PC-9 (cell line): ENCODE results near the gene FIG4. TPM values are rescaled to one million over a fixed set of nuclear protein-coding genes. Genes with fewer than 3 reads are reported as not detected.

ENCODE experiments used
- BruUV-seq: library from RNA; stranded (reverse); fragments of 400-500 nt; replicated peaks from 2 replicates; lab custom pipeline; 2021; lab: Mats Ljungman, UMichigan
- CTCF ChIA-PET: fragments of 300-600 bp; sonication (Branson Sonifier 250); formaldehyde crosslinking; loops from one replicate; lab custom pipeline; 2022; ENCODE audit warnings: antibody characterized with exemption; lab: Charles Lee
- POLR2A ChIA-PET: fragments of 300-600 bp; sonication (Branson Sonifier 250); formaldehyde crosslinking; loops from one replicate; lab custom pipeline; 2022; ENCODE audit warnings: antibody characterized with exemption; ENCODE audit not compliant: unreplicated experiment; lab: Charles Lee
- DNase-seq, 2 experiments: peaks; one replicate each; pipeline versions ENCODE4 v3.0.0 to v3.0.0-alpha.2; 2015 to 2022; ENCODE audit warnings: mixed read lengths in 1 of 2
- H2AFZ ChIP-seq: fragments of 200-600 bp; sonication (generic); 2 replicates; pipeline ENCODE4 v1.8.1; 2017; ENCODE audit warnings: antibody characterized with exemption
- H3F3A ChIP-seq: fragments of 200-600 bp; sonication (generic); 2 replicates; pipeline ENCODE4 v1.8.1; 2017; ENCODE audit warnings: antibody characterized with exemption, mild to moderate bottlenecking, low read depth; ENCODE audit not compliant: insufficient read depth
- H3K27ac ChIP-seq: fragments of 200-600 bp; sonication (generic); 2 replicates; pipeline ENCODE4 v1.6.1; 2016; ENCODE audit warnings: mixed run types
- H3K27me3 ChIP-seq: fragments of 200-600 bp; sonication (generic); 2 replicates; pipeline ENCODE4 v1.6.1; 2016; ENCODE audit warnings: low read depth, mixed run types; ENCODE audit not compliant: insufficient read depth
- H3K36me3 ChIP-seq: fragments of 200-600 bp; sonication (generic); 2 replicates; pipeline ENCODE4 v1.6.1; 2016; ENCODE audit warnings: low read depth, mixed run types
- H3K4me1 ChIP-seq: fragments of 200-600 bp; sonication (generic); replicated peaks from 2 replicates; pipeline ENCODE4 v1.6.1; 2016; ENCODE audit warnings: mixed run types; ENCODE audit not compliant: insufficient read depth
- H3K4me2 ChIP-seq: fragments of 200-600 bp; sonication (generic); 2 replicates; pipeline ENCODE4 v1.6.1; 2017; ENCODE audit warnings: mixed run types
- H3K4me3 ChIP-seq: fragments of 200-600 bp; sonication (generic); 2 replicates; pipeline ENCODE4 v1.6.1; 2016; ENCODE audit warnings: mixed run types
- H3K79me2 ChIP-seq: fragments of 200-600 bp; sonication (generic); 2 replicates; pipeline ENCODE4 v1.6.1; 2017; ENCODE audit warnings: low read depth, mixed run types
- H3K9me2 ChIP-seq: fragments of 200-600 bp; sonication (generic); 2 replicates; pipeline ENCODE4 v1.8.1; 2017; ENCODE audit warnings: mild to moderate bottlenecking; ENCODE audit not compliant: insufficient read depth
- H3K9me3 ChIP-seq: fragments of 200-600 bp; sonication (generic); 2 replicates; pipeline ENCODE4 v1.8.1; 2016; ENCODE audit warnings: low read depth; ENCODE audit not compliant: insufficient read depth
- H4K20me1 ChIP-seq: fragments of 200-600 bp; sonication (generic); 2 replicates; pipeline ENCODE4 v1.8.1; 2017; ENCODE audit not compliant: insufficient read depth
- CTCF ChIP-seq: fragments of 200-600 bp; sonication (generic); conservative IDR thresholded peaks from 2 replicates; pipeline ENCODE4 v1.6.1; 2017; ENCODE audit warnings: mixed run types, antibody characterized with exemption, mild to moderate bottlenecking, moderate library complexity
- EZH2 ChIP-seq: fragments of 200-600 bp; sonication (generic); IDR thresholded peaks from 2 replicates; pipeline ENCODE4 v1.8.0; 2017; ENCODE audit warnings: antibody characterized with exemption, low read depth
- intact Hi-C: fragments of 100-400 bp; cut with micrococcal nuclease; formaldehyde crosslinking; loops from one replicate; pipeline ENCODE4 v1.10.0; 2022; ENCODE audit not compliant: unreplicated experiment
- total RNA-seq: library from RNA; stranded (reverse); gene quantifications from 2 replicates; pipeline ENCODE4 v1.2.3, GENCODE V29; 2021

FIG4 gene
- total RNA-seq, 1 experiment from 2014 or later = 16.5 TPM

- Histone ChIP-seq H3K36me3 (no peaks in the 10 kb centered on the region), H3K9me3 (no peaks in the 10 kb centered on the region), H3K4me1 (no peaks in the 10 kb centered on the region), H3F3A (no peaks in the 10 kb centered on the region), H3K4me2 (no peak overlapping the region), H3K9me2 (no peaks in the 10 kb centered on the region), H3K27me3 (no peaks in the 10 kb centered on the region), H3K4me3 (no peak overlapping the region), H3K79me2 (no peaks in the 10 kb centered on the region), H3K27ac (no peak overlapping the region), H4K20me1 (no peaks in the 10 kb centered on the region), H2AFZ (no peak overlapping the region)
- BruUV-seq = no TSS peak
- intact Hi-C loops = no loop called here
- no peak for DNase-seq
- no peak for TF ChIP-seq CTCF
- TF ChIP-seq EZH2 = no peak
- POLR2A ChIA-PET = interaction anchor here (0.7 kb wide), 1 partner anchor 159 kb away, joined by 7 read pairs; no protein-coding TSS in a partner anchor
- CTCF ChIA-PET = no interaction called here
Observed at GRCh38 chr6:109669811-109670210, 21.3 kb upstream of the FIG4 start.

GRCh38 chr6:109671733-109672132, 19.4 kb upstream of the FIG4 start:
- H2AFZ ChIP-seq = no peak overlapping the region
- no peak overlapping the region for H3K4me3 ChIP-seq
- no peak overlapping the region for H3K4me2 ChIP-seq
- H3F3A ChIP-seq = no peaks in the 10 kb centered on the region
- H4K20me1 ChIP-seq = no peaks in the 10 kb centered on the region
- no peaks in the 10 kb centered on the region for H3K27me3 ChIP-seq
- ChIA-PET CTCF (no interaction called here), POLR2A (no interaction called here)
- no peak overlapping the region for H3K27ac ChIP-seq
- H3K4me1 ChIP-seq = no peaks in the 10 kb centered on the region
- no peaks in the 10 kb centered on the region for H3K9me3 ChIP-seq
- peak in 1 of 2 experiments; percentile 51 for DNase-seq
- TF ChIP-seq CTCF = no peak
- no peak for TF ChIP-seq EZH2
- H3K79me2 ChIP-seq = no peaks in the 10 kb centered on the region
- no peaks in the 10 kb centered on the region for H3K9me2 ChIP-seq
- intact Hi-C loops = no loop called here
- BruUV-seq = no TSS peak
- H3K36me3 ChIP-seq = no peaks in the 10 kb centered on the region

GRCh38 chr6:109672175-109672574, 18.9 kb upstream of the FIG4 start:
- Histone ChIP-seq H3K27ac (no peak overlapping the region), H3K9me2 (no peaks in the 10 kb centered on the region), H2AFZ (no peak overlapping the region), H3F3A (no peaks in the 10 kb centered on the region), H3K36me3 (no peaks in the 10 kb centered on the region), H3K4me2 (no peak overlapping the region), H3K4me3 (no peak overlapping the region), H3K27me3 (no peaks in the 10 kb centered on the region), H3K79me2 (no peaks in the 10 kb centered on the region), H3K4me1 (no peaks in the 10 kb centered on the region), H3K9me3 (no peaks in the 10 kb centered on the region), H4K20me1 (no peaks in the 10 kb centered on the region)
- TF ChIP-seq EZH2 (no peak), CTCF (no peak)
- ChIA-PET CTCF (no interaction called here), POLR2A (no interaction called here)
- no TSS peak for BruUV-seq
- intact Hi-C loops = no loop called here
- no peak for DNase-seq
